ENCODE measurements around the gene SDHB. TPM values are rescaled to one million over a fixed set of nuclear protein-coding genes. Genes with fewer than 3 reads are reported as not detected.

Gene SDHB
- total RNA-seq, 4 donors from 2014 or later = 79.6 to 130 (median 86.3) TPM

- no peak for DNase-seq (ENCODE audit: low spot score in 2 of 2)
- Histone ChIP-seq H3K4me3 (no peak overlapping the region), H3K27ac (no peak overlapping the region), H3K9me3 (no peaks in the 10 kb centered on the region), H3K36me3 (peaks cover 0 to 11% (median 0%) of the 10 kb centered on the region in 3 donors), H3K27me3 (no peaks in the 10 kb centered on the region), H3K4me1 (no peaks in the 10 kb centered on the region)
- 82 to 89% methylated on average over 8 of the region's 8 CpGs for WGBS, 2 donors
- no peak for TF ChIP-seq CTCF (IDR thresholded peaks at IDR 0.05)
- TF ChIP-seq EP300 (IDR thresholded peaks at IDR 0.05) = no peak
- TF ChIP-seq POLR2A (IDR thresholded peaks at IDR 0.05) = no peak
Observed at GRCh38 chr1:17080085-17080759, 26.4 kb upstream of the SDHB start.

GRCh38 chr1:17078991-17079868, 25.4 kb upstream of the SDHB start:
- peaks cover 0 to 11% (median 0%) of the 10 kb centered on the region in 3 donors for H3K36me3 ChIP-seq
- DNase-seq (ENCODE audit: low spot score in 2 of 2) = no peak
- no peak overlapping the region for H3K27ac ChIP-seq
- H3K4me1 ChIP-seq = no peaks in the 10 kb centered on the region
- H3K4me3 ChIP-seq = no peak overlapping the region
- WGBS, 2 donors = 80 to 82% methylated on average over 16 of the region's 16 CpGs
- H3K9me3 ChIP-seq = no peaks in the 10 kb centered on the region
- no peaks in the 10 kb centered on the region for H3K27me3 ChIP-seq
- TF ChIP-seq POLR2A (IDR thresholded peaks at IDR 0.05) (no peak), CTCF (IDR thresholded peaks at IDR 0.05) (no peak), EP300 (IDR thresholded peaks at IDR 0.05) (no peak)

- 72 to 77% methylated on average over 16 of the region's 17 CpGs for WGBS, 2 donors
- no peaks in the 10 kb centered on the region for H3K9me3 ChIP-seq
- TF ChIP-seq CTCF (IDR thresholded peaks at IDR 0.05) (no peak), EP300 (IDR thresholded peaks at IDR 0.05) (no peak), POLR2A (IDR thresholded peaks at IDR 0.05) (no peak)
Observed at GRCh38 chr1:17075470-17076255, 21.8 kb upstream of the SDHB start.

GRCh38 chr1:17071794-17072193, 18.0 kb upstream of the SDHB start:
- WGBS, 2 donors = 76 to 98% methylated on average over 4 to 6 of the region's 6 CpGs
- H3K27me3 ChIP-seq = peaks cover 0 to 2% of the 10 kb centered on the region in 2 donors
- no peak overlapping the region for H3K4me3 ChIP-seq
- H3K9me3 ChIP-seq = no peaks in the 10 kb centered on the region
- H3K27ac ChIP-seq = no peak overlapping the region
- TF ChIP-seq POLR2A (IDR thresholded peaks at IDR 0.05) = no peak
- H3K4me1 ChIP-seq = no peaks in the 10 kb centered on the region
- DNase-seq (ENCODE audit: low spot score in 2 of 2) = no peak
- peaks cover 0 to 7% (median 0%) of the 10 kb centered on the region in 3 donors for H3K36me3 ChIP-seq

More at GRCh38 chr1:17075470-17076255, 21.8 kb upstream of the SDHB start:
- Histone ChIP-seq H3K36me3 (peaks cover 0 to 11% (median 0%) of the 10 kb centered on the region in 3 donors), H3K27me3 (peaks cover 0 to 2% of the 10 kb centered on the region in 2 donors), H3K4me1 (no peaks in the 10 kb centered on the region), H3K4me3 (no peak overlapping the region), H3K27ac (no peak overlapping the region)
- no peak for DNase-seq (ENCODE audit: low spot score in 2 of 2)

- DNase-seq (ENCODE audit: low spot score in 2 of 2) = no peak
- WGBS, 2 donors = 63 to 71% methylated on average over 9 of the region's 10 CpGs
- no peak overlapping the region for H3K27ac ChIP-seq
- H3K4me1 ChIP-seq = no peaks in the 10 kb centered on the region
- peaks cover 0 to 2% of the 10 kb centered on the region in 2 donors for H3K27me3 ChIP-seq
- peaks cover 0 to 4% (median 0%) of the 10 kb centered on the region in 4 donors for H3K9me3 ChIP-seq
- no peaks in the 10 kb centered on the region for H3K36me3 ChIP-seq
- TF ChIP-seq POLR2A (IDR thresholded peaks at IDR 0.05) (no peak), CTCF (IDR thresholded peaks at IDR 0.05) (no peak), EP300 (IDR thresholded peaks at IDR 0.05) (no peak)
- H3K4me3 ChIP-seq = no peak overlapping the region
Observed at GRCh38 chr1:17070163-17070525, 16.3 kb upstream of the SDHB start.

Measured in tibial nerve (tissue), 4 donors.